Spleen (tissue), 11 donors: Measurements from ENCODE around the gene PRDM16. TPM values are rescaled to one million over a fixed set of nuclear protein-coding genes. Genes with fewer than 3 reads are reported as not detected.
A peak's percentile ranks its signal among the peaks of the same experiment; 100 is the strongest.

ENCODE experiments used
- DNase-seq: peaks from one replicate; pipeline ENCODE4 v3.0.0-alpha.2; 2020
- H3K27ac ChIP-seq, 8 donors: fragments of 200-600 bp; sonication (generic) in 7 of 8; 1 replicate in 4 of 8; 2 replicates in 4 of 8; pipeline versions ENCODE4 v1.5.0 to v1.8.0; 2016 to 2021; ENCODE audit warnings: inconsistent platforms in 4 of 8, mild to moderate bottlenecking in 4 of 8, moderate library complexity in 1 of 8
- H3K27me3 ChIP-seq, 7 donors: fragments of 200-600 bp; sonication (generic) in 6 of 7; replicated peaks in 1 of 7; 1 replicate in 4 of 7; 2 replicates in 3 of 7; pipeline versions ENCODE4 v1.5.0 to v1.8.0; 2016 to 2021; ENCODE audit warnings: inconsistent platforms in 3 of 7, mild to moderate bottlenecking in 1 of 7
- H3K36me3 ChIP-seq, 6 donors: fragments of 200-600 bp; sonication (generic) in 5 of 6; 1 replicate in 4 of 6; 2 replicates in 2 of 6; pipeline versions ENCODE4 v1.5.0 to v1.8.0; 2016 to 2021; ENCODE audit warnings: inconsistent platforms in 2 of 6
- H3K4me1 ChIP-seq, 6 donors: fragments of 200-600 bp; sonication (generic) in 5 of 6; 1 replicate in 3 of 6; 2 replicates in 3 of 6; pipeline versions ENCODE4 v1.5.0 to v1.8.0; 2016 to 2021; ENCODE audit warnings: inconsistent platforms in 3 of 6
- H3K4me3 ChIP-seq, 8 donors: fragments of 200-600 bp; sonication (generic) in 7 of 8; 1 replicate in 4 of 8; 2 replicates in 4 of 8; pipeline versions ENCODE4 v1.5.0 to v1.8.0; 2016 to 2021; ENCODE audit warnings: inconsistent platforms in 4 of 8, mild to moderate bottlenecking in 4 of 8, moderate library complexity in 2 of 8
- H3K9me3 ChIP-seq, 8 donors: fragments of 200-600 bp; sonication (generic) in 7 of 8; 1 replicate in 4 of 8; 2 replicates in 4 of 8; pipeline versions ENCODE4 v1.5.0 to v1.8.0; 2016 to 2021; ENCODE audit warnings: inconsistent platforms in 4 of 8
- CTCF ChIP-seq, 11 experiments: fragments of 200-600 bp in 7 of 11; fragments of 450-650 bp in 4 of 11; sonication (generic) in 4 of 11; IDR thresholded peaks in 8 of 11; conservative IDR thresholded peaks in 3 of 11; 1 replicate in 7 of 11; 2 replicates in 4 of 11; pipeline versions ENCODE4 v1.4.0 to v1.8.0; 2016 to 2021; ENCODE audit warnings: antibody characterized with exemption in 11 of 11, inconsistent platforms in 4 of 11, mild to moderate bottlenecking in 1 of 11
- POLR2A ChIP-seq, 3 donors: fragments of 450-650 bp; IDR thresholded peaks; one replicate each; pipeline ENCODE4 v1.5.1; 2017; ENCODE audit warnings: antibody characterized with exemption in 3 of 3, mild to moderate bottlenecking in 1 of 3
- POLR2AphosphoS5 ChIP-seq, 3 donors: sonication (generic); formaldehyde crosslinking; IDR thresholded peaks; one replicate each; pipeline ENCODE4 v1.5.1; 2017; ENCODE audit warnings: antibody characterized with exemption in 3 of 3
- WGBS, 5 donors: extraction: QIAGEN DNeasy Blood & Tissue Kit in 3 of 5; methylation state at CpG; one replicate each; pipeline versions ENCODE4 v1.1.5 to v1.1.7; 2013 to 2018; 5-methylcytosine and 5-hydroxymethylcytosine counted together
- intact Hi-C: fragments of 100-400 bp; cut with DNase I; formaldehyde crosslinking; loops from one replicate; pipeline ENCODE4 v1.15.0; 2023; ENCODE audit warnings: low total_unique reads
- polyA plus RNA-seq, 3 donors: library from polyadenylated mRNA; stranded (reverse); fragments of 200-250 nt; gene quantifications; one replicate each; pipeline ENCODE4 v1.2.1, GENCODE V29; 2013
- total RNA-seq, 7 donors: library from RNA; depleted of rRNA in 3 of 7; stranded (reverse); fragments of >200 nt in 3 of 7; fragmentation: NEBNext Ultra II Directional in 4 of 7; extraction: Animal tissue kit (Norgen Biotek cat#: 25700) in 4 of 7; gene quantifications; one replicate each; pipeline versions ENCODE4 v1.1.0 to v1.2.1, GENCODE V29; 2016 to 2021
- donor health status: healthy with polysubstance abuse.
- donor health status: DM: no; HTN: no; CAD: no; lungs with moderate emphysema.
- donor health status: DM: no; HTN: no; CAD: no.
- donor health status: Bipolar disorder and iron deficiency.
- donor health status: healthy.
- donor health status: DM: no; HTN: no; CAD: no.
- donor health status: DM: yes; HTN: yes; CAD: no.

Gene PRDM16
- total and polyA plus RNA-seq, 10 donors, result 0.43 to 3.2 (median 1.4) TPM

- intact Hi-C loops, result no loop called here
- Histone ChIP-seq H3K27me3 (peaks cover 0 to 7% (median 0%) of the 10 kb centered on the region in 7 donors), H3K27ac (no peak overlapping the region), H3K36me3 (no peaks in the 10 kb centered on the region), H3K4me1 (peaks cover 0 to 40% (median 8%) of the 10 kb centered on the region in 6 donors), H3K9me3 (no peaks in the 10 kb centered on the region), H3K4me3 (no peak overlapping the region)
- TF ChIP-seq CTCF (IDR thresholded peaks at IDR 0.05 in 8 of 11, conservative IDR thresholded peaks at IDR 0.05 in 3 of 11) (no peak), POLR2A (IDR thresholded peaks at IDR 0.05) (no peak), POLR2AphosphoS5 (IDR thresholded peaks at IDR 0.05) (no peak)
- DNase-seq, result no peak
- WGBS, 5 donors, result 84 to 94% (median 86%) methylated on average over 2 to 3 of the region's 3 CpGs
These were observed 55.2 kb downstream of the PRDM16 start for GRCh38 chr1:3124246-3124645.

GRCh38 chr1:3125078-3125477 is 56.1 kb downstream of the PRDM16 start:
- H3K4me1 ChIP-seq, result peaks cover 0 to 33% (median 8%) of the 10 kb centered on the region in 6 donors
- 92 to 97% (median 96%) methylated on average over 12 to 15 of the region's 15 CpGs for WGBS, 5 donors

GRCh38 chr1:3125546-3126368 is 56.8 kb downstream of the PRDM16 start:
- no peak for TF ChIP-seq POLR2A (IDR thresholded peaks at IDR 0.05)
- TF ChIP-seq CTCF (IDR thresholded peaks at IDR 0.05 in 8 of 11, conservative IDR thresholded peaks at IDR 0.05 in 3 of 11), result no peak
- H3K27me3 ChIP-seq, result peaks cover 0 to 7% (median 0%) of the 10 kb centered on the region in 7 donors
- no peaks in the 10 kb centered on the region for H3K36me3 ChIP-seq
- H3K9me3 ChIP-seq, result no peaks in the 10 kb centered on the region
- intact Hi-C loops, result no loop called here
- 92 to 96% (median 92%) methylated on average over 35 to 47 of the region's 47 CpGs for WGBS, 5 donors
- no peak for DNase-seq
- H3K4me3 ChIP-seq, result no peak overlapping the region
- H3K4me1 ChIP-seq, result peaks cover 0 to 26% (median 8%) of the 10 kb centered on the region in 6 donors
- peak overlapping the region in 2 of 8 donors; percentile 71 to 75 for H3K27ac ChIP-seq

More at GRCh38 chr1:3125078-3125477, 56.1 kb downstream of the PRDM16 start:
- peaks cover 0 to 7% (median 0%) of the 10 kb centered on the region in 7 donors for H3K27me3 ChIP-seq
- no peaks in the 10 kb centered on the region for H3K36me3 ChIP-seq
- intact Hi-C loops, result no loop called here
- H3K4me3 ChIP-seq, result no peak overlapping the region
- no peak for DNase-seq
- no peaks in the 10 kb centered on the region for H3K9me3 ChIP-seq
- no peak overlapping the region for H3K27ac ChIP-seq
- no peak for TF ChIP-seq CTCF (IDR thresholded peaks at IDR 0.05 in 8 of 11, conservative IDR thresholded peaks at IDR 0.05 in 3 of 11)
